HL-60 (cell line): Measurements from ENCODE around the gene B4GALT2.

Experiments
- CTCF ChIP-seq: IDR thresholded peaks from one replicate; pipeline ENCODE4 v1.5.1; 2011; ENCODE audit warnings: low read length, control low read depth, inconsistent platforms; ENCODE audit not compliant: insufficient read depth
- POLR2AphosphoS5 ChIP-seq: IDR thresholded peaks from 2 replicates; pipeline ENCODE4 v1.6.1; 2012; ENCODE audit warnings: low read depth
- REST ChIP-seq: IDR thresholded peaks from 2 replicates; pipeline ENCODE4 v1.6.1; 2012; ENCODE audit warnings: low read depth; ENCODE audit not compliant: insufficient replicate concordance

DNA sequence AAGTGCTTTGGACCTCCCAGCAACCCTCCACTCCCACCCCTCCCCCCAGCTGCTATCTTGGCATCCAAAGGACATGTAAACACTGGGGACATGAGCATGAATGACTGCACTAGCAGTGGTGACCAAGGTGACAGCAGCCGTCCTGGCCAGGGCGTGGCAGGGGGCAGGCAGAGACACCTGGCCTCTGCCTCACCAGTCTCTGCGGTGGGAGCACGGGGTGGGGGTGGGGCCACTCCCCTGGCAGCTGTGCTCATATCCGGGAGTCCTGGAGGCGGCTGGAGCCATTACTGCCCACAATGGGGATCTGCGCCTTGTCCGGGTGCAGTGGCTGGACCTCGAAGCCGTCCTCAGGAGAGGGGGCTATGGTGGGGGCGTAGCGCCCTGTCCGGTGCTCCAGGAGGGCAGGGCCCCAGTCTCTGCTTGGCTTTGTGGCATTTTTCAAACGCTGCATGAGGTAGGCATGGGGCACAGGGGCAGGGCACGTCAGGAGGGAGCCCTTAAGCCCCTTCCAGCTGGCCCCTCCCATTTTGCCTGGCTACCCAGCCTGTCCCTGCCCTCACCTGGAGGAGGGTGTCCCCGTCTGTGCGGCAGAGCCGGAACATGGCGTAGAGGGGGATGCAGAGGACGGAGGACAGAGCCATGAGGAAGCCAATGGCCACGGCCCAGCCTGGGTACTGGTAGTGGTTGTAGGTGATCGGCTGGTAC lies 18.4 kb downstream of the B4GALT2 start:
- TF ChIP-seq CTCF: no peak
- TF ChIP-seq POLR2AphosphoS5: no peak
- TF ChIP-seq REST: no peak
